Lower leg skin (tissue), 3 donors: ENCODE measurements around the gene BEST2.

ENCODE experiments used
- POLR2A ChIP-seq, 2 donors: fragments of 450-650 bp; IDR thresholded peaks; one replicate each; pipeline ENCODE4 v1.6.1; 2016 to 2017; ENCODE audit warnings: antibody characterized with exemption in 2 of 2, mild to moderate bottlenecking in 1 of 2, moderate library complexity in 1 of 2
- TF ChIP-seq, protein P1 (sequence below), 3 donors: fragments of 450-650 bp; IDR thresholded peaks; one replicate each; pipeline ENCODE4 v1.5.1; 2016; ENCODE audit warnings: antibody characterized with exemption in 3 of 3, mild to moderate bottlenecking in 3 of 3, moderate library complexity in 2 of 3

DNA sequence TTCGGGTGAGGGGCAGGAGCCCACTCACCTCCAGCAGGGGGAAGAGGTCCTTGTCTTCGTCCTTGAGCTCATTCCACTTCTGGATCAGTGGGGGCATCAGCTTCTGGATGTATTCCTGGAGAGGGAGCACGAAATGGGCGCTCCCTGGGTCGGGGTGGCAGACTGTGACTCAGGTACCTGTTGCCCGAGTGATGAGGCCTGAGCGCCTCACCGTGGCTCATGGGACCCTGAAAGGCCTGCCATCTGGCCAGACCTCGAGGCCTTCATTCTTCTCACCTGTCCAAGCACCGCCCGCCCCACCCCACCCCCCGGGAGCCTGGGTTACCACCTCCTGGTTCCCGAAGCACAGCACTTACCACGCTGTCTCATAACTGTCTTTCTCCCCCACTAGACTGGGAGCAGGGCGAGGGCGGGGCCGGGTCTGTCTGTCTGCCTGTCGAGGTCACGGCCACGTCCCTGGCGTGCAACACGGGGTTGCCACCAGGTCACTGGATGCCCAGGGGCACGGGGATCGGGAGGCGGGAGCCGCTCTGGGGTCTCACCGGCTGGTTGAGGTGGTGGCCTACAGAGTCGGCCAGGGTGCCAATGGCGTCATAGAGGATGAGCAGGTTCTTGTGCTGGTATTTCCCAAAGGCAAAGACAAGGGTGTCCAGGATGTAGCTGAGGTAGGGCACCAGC lies 45.8 kb upstream of the BEST2 start:
- TF ChIP-seq, protein P1, sequence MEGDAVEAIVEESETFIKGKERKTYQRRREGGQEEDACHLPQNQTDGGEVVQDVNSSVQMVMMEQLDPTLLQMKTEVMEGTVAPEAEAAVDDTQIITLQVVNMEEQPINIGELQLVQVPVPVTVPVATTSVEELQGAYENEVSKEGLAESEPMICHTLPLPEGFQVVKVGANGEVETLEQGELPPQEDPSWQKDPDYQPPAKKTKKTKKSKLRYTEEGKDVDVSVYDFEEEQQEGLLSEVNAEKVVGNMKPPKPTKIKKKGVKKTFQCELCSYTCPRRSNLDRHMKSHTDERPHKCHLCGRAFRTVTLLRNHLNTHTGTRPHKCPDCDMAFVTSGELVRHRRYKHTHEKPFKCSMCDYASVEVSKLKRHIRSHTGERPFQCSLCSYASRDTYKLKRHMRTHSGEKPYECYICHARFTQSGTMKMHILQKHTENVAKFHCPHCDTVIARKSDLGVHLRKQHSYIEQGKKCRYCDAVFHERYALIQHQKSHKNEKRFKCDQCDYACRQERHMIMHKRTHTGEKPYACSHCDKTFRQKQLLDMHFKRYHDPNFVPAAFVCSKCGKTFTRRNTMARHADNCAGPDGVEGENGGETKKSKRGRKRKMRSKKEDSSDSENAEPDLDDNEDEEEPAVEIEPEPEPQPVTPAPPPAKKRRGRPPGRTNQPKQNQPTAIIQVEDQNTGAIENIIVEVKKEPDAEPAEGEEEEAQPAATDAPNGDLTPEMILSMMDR (IDR thresholded peaks at IDR 0.05) = no peak
- no peak for TF ChIP-seq POLR2A (IDR thresholded peaks at IDR 0.05)
